Stimulated activated CD8-positive, alpha-beta memory T cell treated with anti-CD3 and anti-CD28 coated beads, Interleukin-7, amount 100 ng/mL, for 1 hour (primary cell): Measurements from ENCODE around the gene ZYG11A.

ENCODE experiments used
- DNase-seq, 2 donors: peaks; one replicate each; pipeline ENCODE4 v3.0.0-alpha.2; 2020; ENCODE audit warnings: low read depth in 2 of 2

ZYG11A gene

DNA sequence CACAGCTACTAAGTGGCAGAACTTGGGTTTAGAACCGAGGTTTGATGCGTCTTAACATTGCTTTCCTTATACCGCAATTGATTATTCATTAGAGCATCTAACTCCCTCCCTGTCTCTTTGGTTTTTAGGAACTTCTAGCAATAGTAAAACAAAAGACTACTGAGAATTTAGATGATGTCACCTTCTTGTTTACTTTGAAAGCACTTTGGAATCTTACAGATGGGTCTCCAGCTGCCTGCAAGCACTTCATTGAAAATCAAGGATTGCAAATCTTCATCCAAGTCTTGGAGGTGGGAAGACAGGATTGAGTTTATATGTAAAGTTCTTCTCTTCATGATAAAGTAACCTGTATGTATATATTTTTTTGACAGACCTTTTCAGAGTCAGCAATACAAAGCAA, 35.0 kb downstream of the ZYG11A start:
- DNase-seq: no peak

DNA sequence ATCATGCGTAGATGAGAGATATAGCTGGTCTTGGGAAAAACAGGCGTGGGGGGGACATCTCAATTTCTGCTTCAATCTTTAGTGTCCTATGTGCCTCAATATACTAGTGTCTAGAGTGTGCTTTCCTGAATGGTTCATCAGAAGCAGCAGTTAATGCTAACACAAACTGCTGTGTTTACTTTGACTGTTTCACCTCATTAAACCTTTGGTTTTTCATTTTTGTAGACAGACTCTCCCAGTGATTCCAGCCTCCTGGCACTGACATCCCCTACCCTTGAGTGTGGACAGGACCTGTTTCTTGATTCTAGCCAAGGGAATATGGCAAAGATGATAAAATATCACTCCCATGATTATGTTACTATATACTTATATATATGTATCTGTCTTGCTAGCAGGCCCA, 37.6 kb downstream of the ZYG11A start:
- DNase-seq: no peak

GRCh38 chr1:52887483-52887882, 44.9 kb downstream of the ZYG11A start:
- no peak for DNase-seq

DNA sequence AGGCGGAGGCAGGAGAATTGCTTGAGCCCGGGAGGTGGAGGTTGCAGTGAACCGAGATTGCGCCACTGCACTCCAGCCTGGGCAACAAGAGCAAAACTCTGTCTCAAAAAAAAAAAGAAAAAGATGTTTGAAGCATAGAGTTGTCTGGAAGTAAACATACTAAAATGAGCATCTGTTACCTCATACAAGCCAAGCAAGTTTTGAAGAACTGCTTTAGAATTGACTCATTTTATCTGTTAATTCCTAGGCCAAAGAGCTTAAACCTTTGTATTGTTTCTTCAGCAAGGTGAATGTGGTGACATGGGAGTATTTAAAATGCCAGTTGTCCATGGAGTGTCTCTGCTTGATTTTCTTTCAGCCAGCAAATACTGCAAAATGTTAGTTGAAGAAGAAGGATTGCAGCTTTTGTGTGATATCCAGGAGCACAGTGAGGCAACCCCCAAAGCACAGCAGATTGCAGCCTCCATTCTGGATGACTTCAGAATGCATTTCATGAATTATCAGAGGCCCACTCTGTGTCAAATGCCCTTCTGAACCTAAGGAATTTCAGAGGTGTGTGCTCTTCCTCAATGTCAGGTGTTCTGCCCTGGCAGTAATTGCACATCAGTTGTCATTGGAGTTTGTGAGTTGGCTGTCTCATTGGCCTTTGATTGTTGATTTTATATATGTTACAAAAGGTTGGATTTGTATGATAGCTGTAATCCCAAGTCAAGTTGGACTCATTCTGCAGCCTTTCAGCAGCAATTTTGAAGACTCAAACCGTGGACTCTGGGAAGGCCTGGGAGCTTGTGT, 50.1 kb downstream of the ZYG11A start:
- DNase-seq: no peak

DNA sequence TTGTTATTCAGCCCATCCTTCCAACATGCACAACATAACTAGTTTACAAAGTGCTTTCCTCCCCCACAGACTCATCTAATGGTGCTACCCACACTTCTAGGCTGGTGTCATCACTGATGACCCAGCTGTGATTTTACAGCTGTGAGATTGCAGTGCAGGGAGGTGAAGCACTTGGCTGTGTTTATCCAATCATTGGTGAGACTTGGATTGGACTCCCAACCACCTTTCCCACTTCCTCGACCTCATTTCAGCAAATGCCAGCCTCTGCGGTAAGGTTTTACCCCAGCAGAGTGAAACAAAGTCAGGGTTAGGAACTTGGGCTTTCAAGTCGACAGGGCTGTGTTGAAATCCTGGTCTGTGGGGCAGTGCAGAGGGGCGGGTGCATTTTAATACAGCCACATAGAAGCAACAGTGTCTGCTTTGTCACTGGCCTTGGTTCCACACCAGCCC, 56.9 kb downstream of the ZYG11A start:
- no peak for DNase-seq

GRCh38 chr1:52900402-52900801, 57.8 kb downstream of the ZYG11A start:
- DNase-seq: no peak

GRCh38 chr1:52901384-52901783, 58.8 kb downstream of the ZYG11A start:
- no peak for DNase-seq

- DNase-seq: no peak
Measured at GRCh38 chr1:52904208-52904926, 61.8 kb downstream of the ZYG11A start.

GRCh38 chr1:52904927-52905698, 62.6 kb downstream of the ZYG11A start:
- DNase-seq: no peak

- DNase-seq: no peak
Measured at GRCh38 chr1:52906135-52906603, 63.6 kb downstream of the ZYG11A start.

DNA sequence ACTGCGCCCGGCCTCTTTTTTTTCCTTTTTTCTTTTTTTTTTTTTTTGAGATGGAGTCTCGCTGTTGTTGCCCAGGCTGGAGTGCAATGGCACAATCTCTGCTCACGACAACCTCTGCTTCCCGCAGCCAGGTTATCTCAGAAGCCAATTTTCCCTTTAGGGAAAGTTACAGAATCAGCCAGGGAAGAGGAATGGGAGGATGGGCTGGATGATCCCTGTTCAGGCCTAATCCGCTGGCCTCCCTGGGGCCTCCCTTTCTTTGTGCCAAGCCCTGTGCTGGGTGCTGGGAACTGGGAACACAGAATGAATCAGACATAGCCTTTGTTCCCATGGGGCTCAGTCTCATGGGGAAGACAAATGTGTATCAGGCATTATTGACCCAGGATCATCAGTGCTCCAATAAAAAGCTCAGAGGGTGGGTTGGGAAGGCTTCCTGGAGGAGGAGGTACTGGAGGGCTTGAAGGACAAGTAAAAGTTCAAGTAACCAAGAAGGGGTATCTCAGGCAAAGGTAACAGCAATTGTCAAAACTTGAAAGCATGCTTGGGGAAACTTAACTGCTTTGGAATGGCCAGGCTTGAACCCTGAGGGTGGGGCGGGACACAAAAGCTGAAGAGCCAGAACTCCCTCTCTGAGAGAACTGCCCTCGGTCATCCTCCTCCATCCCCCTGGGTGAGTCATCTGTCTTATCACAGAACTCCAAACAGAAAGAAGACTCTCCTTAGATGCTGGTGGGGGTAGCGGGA, 64.7 kb downstream of the ZYG11A start:
- DNase-seq: no peak

GRCh38 chr1:52907812-52908153, 65.2 kb downstream of the ZYG11A start:
- DNase-seq: no peak

DNA sequence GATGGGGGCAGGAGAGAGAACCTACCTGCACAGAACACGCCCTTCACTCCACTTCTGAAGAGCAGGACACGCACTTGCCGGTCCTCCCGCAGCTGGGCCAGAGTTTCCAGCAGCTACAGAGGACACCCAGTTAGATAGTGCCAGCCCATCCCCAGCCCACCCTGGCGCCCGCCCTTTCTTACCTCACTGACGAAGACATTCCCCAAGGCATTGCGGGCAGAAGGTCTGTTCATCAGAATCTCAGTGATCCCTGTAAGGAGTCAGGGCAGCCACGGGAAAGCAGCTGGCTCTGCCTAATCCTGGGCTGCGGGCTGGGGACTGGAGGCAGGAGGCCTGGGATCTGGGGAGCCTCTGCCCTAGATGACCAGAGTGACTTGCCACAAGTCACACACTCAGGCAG, 69.0 kb downstream of the ZYG11A start:
- DNase-seq: no peak

GRCh38 chr1:52913014-52913413, 70.5 kb downstream of the ZYG11A start:
- no peak for DNase-seq

DNA sequence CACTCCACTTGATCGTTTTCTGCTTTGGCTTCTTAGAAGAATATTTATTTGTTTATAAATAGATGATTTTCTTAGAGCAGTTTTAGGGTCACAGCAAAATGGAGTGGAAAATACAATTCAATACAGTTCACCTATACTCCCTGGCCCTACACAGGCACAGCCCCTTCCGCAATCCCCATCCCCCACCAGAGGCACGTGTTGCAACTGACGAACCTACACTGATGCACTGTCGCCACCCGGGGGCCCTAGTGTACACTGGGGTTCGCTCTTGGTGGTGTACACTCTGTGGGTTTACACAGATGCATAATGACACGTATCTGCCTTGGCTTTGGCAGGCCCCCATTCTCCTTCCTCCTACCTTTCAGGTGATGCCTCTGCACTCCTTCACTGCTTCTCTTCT, 71.0 kb downstream of the ZYG11A start:
- DNase-seq: no peak

DNA sequence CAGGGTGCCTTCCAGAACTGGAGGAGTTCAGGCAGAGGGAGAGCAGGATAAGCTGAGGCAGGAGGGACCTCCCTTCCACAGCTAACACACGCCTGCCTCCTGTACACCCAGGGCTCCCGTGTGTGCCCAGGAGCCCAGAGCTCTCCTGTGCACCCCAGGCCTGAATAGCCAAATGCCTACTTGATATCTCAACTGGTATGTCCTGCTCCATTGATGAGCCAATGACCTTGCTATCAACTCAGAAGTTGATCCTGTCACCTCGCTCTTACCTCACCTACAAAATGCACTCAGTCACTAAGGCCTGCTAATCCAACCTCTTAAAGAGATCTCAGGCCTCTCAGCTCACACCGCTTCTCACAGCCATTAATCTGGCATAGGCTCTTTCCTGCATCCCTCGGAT, 71.9 kb downstream of the ZYG11A start:
- no peak for DNase-seq

GRCh38 chr1:52915211-52915854, 72.8 kb downstream of the ZYG11A start:
- DNase-seq: no peak

DNA sequence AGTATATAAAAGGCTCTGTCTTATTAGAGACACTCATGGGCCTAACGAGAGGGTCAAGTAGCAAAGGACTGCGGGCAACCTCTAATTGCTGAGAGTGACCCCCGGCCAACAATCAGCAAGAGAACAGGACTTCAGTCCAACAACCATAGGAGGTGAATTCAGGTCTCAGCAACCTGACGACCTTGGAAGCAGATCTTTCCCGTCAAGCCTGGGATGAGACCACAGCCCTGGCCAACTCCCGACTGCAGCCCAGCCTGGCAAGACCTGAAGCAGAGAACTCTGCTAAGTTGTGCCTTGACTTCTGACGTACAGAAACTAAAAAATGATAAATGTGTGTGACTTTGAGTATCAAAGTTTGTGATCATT, 73.3 kb downstream of the ZYG11A start:
- DNase-seq: no peak

GRCh38 chr1:52916241-52916975, 73.8 kb downstream of the ZYG11A start:
- DNase-seq: no peak

- DNase-seq: no peak
Measured at GRCh38 chr1:52917156-52917555, 74.6 kb downstream of the ZYG11A start.

DNA sequence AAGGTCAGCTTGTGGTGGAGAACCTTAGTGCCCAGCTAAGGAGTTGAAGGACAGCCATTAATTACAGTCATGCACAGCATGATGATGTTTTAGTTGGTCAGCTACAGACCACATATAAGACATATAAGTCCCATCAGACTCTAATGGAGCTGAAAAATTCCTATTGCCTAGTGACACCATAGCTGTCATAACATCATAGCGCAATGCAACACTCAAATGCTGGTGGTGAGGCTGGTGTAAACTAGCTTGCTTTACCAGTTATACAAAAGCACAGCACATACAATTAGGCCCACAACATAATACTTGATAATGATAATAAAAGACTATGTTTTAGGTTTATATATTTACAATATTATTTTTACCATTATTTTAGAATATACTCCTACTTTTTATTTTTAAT, 75.0 kb downstream of the ZYG11A start:
- no peak for DNase-seq
